Measurements from ENCODE around the gene PRPF40A.

- TF ChIP-seq CTCF (conservative IDR thresholded peaks at IDR 0.05; ENCODE audit: low read depth in 2 of 2) (no peak), CREB1 (CRISPR knock-in tag; IDR thresholded peaks at IDR 0.05; ENCODE audit: low read depth) (peak; percentile 82), EZH2 (IDR thresholded peaks at IDR 0.05; ENCODE audit: low read depth, unreplicated experiment) (no peak), POLR2AphosphoS5 (IDR thresholded peaks at IDR 0.05; ENCODE audit: low read depth) (peak; percentile 87; the same call in 1 of the 2 replicates), EZH2phosphoT487 (IDR thresholded peaks at IDR 0.05; ENCODE audit: unreplicated experiment) (no peak), ETS1 (IDR thresholded peaks at IDR 0.05) (peak; percentile 32; the same call in 1 of the 2 replicates), REST (IDR thresholded peaks at IDR 0.05; ENCODE audit: unreplicated experiment) (no peak), JUNB (IDR thresholded peaks at IDR 0.05; ENCODE audit: unreplicated experiment) (no peak), NANOG (IDR thresholded peaks at IDR 0.05; ENCODE audit: borderline replicate concordance) (no peak), ZNF114 (CRISPR knock-in tag; IDR thresholded peaks at IDR 0.05) (no peak)
Measured at GRCh38 chr2:152718076-152718908, 1.0 kb upstream of the PRPF40A start, which contains the start of gene ARL6IP6.
